WTC11 (cell line): ENCODE measurements around the gene ZFYVE28. TPM values are rescaled to one million over a fixed set of nuclear protein-coding genes. Genes with fewer than 3 reads are reported as not detected.

Experiments
- ATAC-seq: fragments of 200-7000 bp; cut with Tn5 transposase; 2 replicates; pipeline ENCODE4 v1.10.0; 2021; ENCODE audit warnings: mild to moderate bottlenecking, moderate library complexity
- CTCF ChIA-PET: fragments of 300-600 bp; sonication (Branson Sonifier 250); formaldehyde crosslinking; loops from one replicate; lab custom pipeline; 2021; ENCODE audit warnings: antibody characterized with exemption; lab: Charles Lee
- POLR2A ChIA-PET: fragments of 350-600 bp; sonication (Branson Sonifier 250); formaldehyde crosslinking; loops from one replicate; lab custom pipeline; 2021; ENCODE audit warnings: antibody characterized with exemption; lab: Charles Lee
- DNase-seq: peaks from one replicate; pipeline ENCODE4 v3.0.0; 2021; ENCODE audit warnings: low spot score
- H3K27ac Mint-ChIP-seq: 2 replicates; pipeline ENCODE4 v1.8.0; 2021; ENCODE audit warnings: mixed read lengths
- H3K27me3 Mint-ChIP-seq: 2 replicates; pipeline ENCODE4 v1.8.0; 2021; ENCODE audit warnings: low read depth, mild to moderate bottlenecking, moderate library complexity, mixed read lengths
- H3K36me3 Mint-ChIP-seq: 2 replicates; pipeline ENCODE4 v1.8.0; 2021; ENCODE audit warnings: mixed read lengths
- H3K4me1 Mint-ChIP-seq: 2 replicates; pipeline ENCODE4 v1.8.0; 2022; ENCODE audit warnings: mixed read lengths
- H3K4me3 Mint-ChIP-seq: 2 replicates; pipeline ENCODE4 v1.8.0; 2021; ENCODE audit warnings: mild to moderate bottlenecking, moderate library complexity, mixed read lengths
- H3K9me3 Mint-ChIP-seq: 2 replicates; pipeline ENCODE4 v1.8.0; 2021; ENCODE audit warnings: mixed read lengths
- AR ChIP-seq: fragments of 250-450 bp; sonication (Bioruptor Pico); IDR thresholded peaks from 2 replicates; pipeline ENCODE4 v1.9.0; 2021; ENCODE audit warnings: mild to moderate bottlenecking
- CBFB ChIP-seq: sonication (generic); formaldehyde crosslinking; IDR thresholded peaks from 2 replicates; pipeline ENCODE4 v1.8.1; 2022; ENCODE audit warnings: mild to moderate bottlenecking, low read depth, missing genetic modification reagents
- CDX4 ChIP-seq: fragments of 250-450 bp; sonication (Bioruptor Pico); IDR thresholded peaks from 2 replicates; pipeline ENCODE4 v1.9.0; 2021; ENCODE audit warnings: moderate library complexity, mild to moderate bottlenecking, inconsistent platforms, borderline replicate concordance
- CREM ChIP-seq: sonication (generic); formaldehyde crosslinking; IDR thresholded peaks from 2 replicates; pipeline ENCODE4 v1.8.1; 2022; ENCODE audit warnings: mild to moderate bottlenecking, missing genetic modification reagents, moderate library complexity
- E2F4 ChIP-seq: sonication (generic); formaldehyde crosslinking; IDR thresholded peaks from 2 replicates; pipeline ENCODE4 v1.8.1; 2022; ENCODE audit warnings: low read depth, mild to moderate bottlenecking, moderate library complexity, missing genetic modification reagents, borderline replicate concordance
- ELF4 ChIP-seq: sonication (generic); formaldehyde crosslinking; IDR thresholded peaks from 2 replicates; pipeline ENCODE4 v1.8.1; 2022; ENCODE audit warnings: low read depth, mild to moderate bottlenecking, moderate library complexity, missing genetic modification reagents
- HMGA2 ChIP-seq: fragments of 250-450 bp; sonication (Bioruptor Pico); IDR thresholded peaks from 2 replicates; pipeline ENCODE4 v1.4.0; 2021; ENCODE audit warnings: mild to moderate bottlenecking, moderate library complexity
- IRF1 ChIP-seq: sonication (generic); formaldehyde crosslinking; IDR thresholded peaks from 2 replicates; pipeline ENCODE4 v1.8.0; 2023; ENCODE audit warnings: missing genetic modification reagents
- MLX ChIP-seq: sonication (generic); formaldehyde crosslinking; IDR thresholded peaks from 2 replicates; pipeline ENCODE4 v1.8.1; 2023; ENCODE audit warnings: mild to moderate bottlenecking, missing genetic modification reagents, moderate library complexity
- NFATC4 ChIP-seq: fragments of 250-450 bp; sonication (Bioruptor Pico); IDR thresholded peaks from 2 replicates; pipeline ENCODE4 v1.9.0; 2021; ENCODE audit warnings: mild to moderate bottlenecking
- PRDM15 ChIP-seq: sonication (generic); formaldehyde crosslinking; IDR thresholded peaks from 2 replicates; pipeline ENCODE4 v1.8.0; 2022; ENCODE audit warnings: missing genetic modification reagents
- PRRX2 ChIP-seq: fragments of 250-450 bp; sonication (Bioruptor Pico); IDR thresholded peaks from 2 replicates; pipeline ENCODE4 v1.8.0; 2021; ENCODE audit warnings: mild to moderate bottlenecking
- TCF7 ChIP-seq: sonication (generic); formaldehyde crosslinking; IDR thresholded peaks from 2 replicates; pipeline ENCODE4 v1.8.0; 2022; ENCODE audit warnings: mild to moderate bottlenecking, low read depth, missing genetic modification reagents, moderate library complexity
- TP53 ChIP-seq: sonication (generic); formaldehyde crosslinking; IDR thresholded peaks from 2 replicates; pipeline ENCODE4 v1.8.1; 2023; ENCODE audit warnings: mild to moderate bottlenecking, missing genetic modification reagents
- ZMAT4 ChIP-seq: fragments of 250-450 bp; sonication (Bioruptor Pico); IDR thresholded peaks from 2 replicates; pipeline ENCODE4 v1.9.0; 2021; ENCODE audit warnings: mild to moderate bottlenecking
- ZNF281 ChIP-seq: sonication (generic); formaldehyde crosslinking; IDR thresholded peaks from 2 replicates; pipeline ENCODE4 v1.8.0; 2023; ENCODE audit warnings: mild to moderate bottlenecking, missing genetic modification reagents
- ZNF423 ChIP-seq: fragments of 250-450 bp; sonication (Bioruptor Pico); IDR thresholded peaks from 2 replicates; pipeline ENCODE4 v2.1.2; 2022; ENCODE audit warnings: mild to moderate bottlenecking, moderate library complexity
- ZNF512 ChIP-seq: sonication (generic); formaldehyde crosslinking; IDR thresholded peaks from 2 replicates; pipeline ENCODE4 v1.8.1; 2022; ENCODE audit warnings: missing genetic modification reagents, borderline replicate concordance
- ZNF671 ChIP-seq: fragments of 250-450 bp; sonication (Bioruptor Pico); IDR thresholded peaks from 2 replicates; pipeline ENCODE4 v1.8.0; 2021; ENCODE audit warnings: mild to moderate bottlenecking
- total RNA-seq: library from RNA; stranded (reverse); gene quantifications from 3 replicates; pipeline ENCODE4 v1.2.3, GENCODE V29; 2021

ZFYVE28 gene
- total RNA-seq, 1 experiment from 2014 or later: 7.8 TPM

GRCh38 chr4:2350982-2351381 is 67.5 kb downstream of the ZFYVE28 start:
- Mint-ChIP-seq H3K36me3 (no peaks in the 10 kb centered on the region), H3K9me3 (no peaks in the 10 kb centered on the region), H3K27ac (no peak overlapping the region), H3K4me3 (no peak overlapping the region), H3K27me3 (no peaks in the 10 kb centered on the region), H3K4me1 (no peaks in the 10 kb centered on the region)
- no peak for TF ChIP-seq IRF1 (CRISPR knock-in tag)
- no peak for TF ChIP-seq PRRX2
- no peak for TF ChIP-seq ZNF281 (CRISPR knock-in tag)
- TF ChIP-seq CDX4: no peak
- TF ChIP-seq PRDM15 (CRISPR knock-in tag): no peak
- TF ChIP-seq ZNF671 (CRISPR knock-in tag): no peak
- no peak for TF ChIP-seq ZNF423
- no peak for TF ChIP-seq ELF4 (CRISPR knock-in tag)
- no peak for DNase-seq
- CTCF ChIA-PET: interaction anchor here (1.9 kb wide), 1 partner anchor 131 kb away, joined by 7 read pairs; no protein-coding TSS in a partner anchor
- POLR2A ChIA-PET: no interaction called here
- no peak for ATAC-seq

GRCh38 chr4:2348786-2349185 is 69.7 kb downstream of the ZFYVE28 start:
- POLR2A ChIA-PET: no interaction called here
- Mint-ChIP-seq H3K27ac (no peak overlapping the region), H3K4me1 (no peaks in the 10 kb centered on the region), H3K4me3 (no peak overlapping the region), H3K27me3 (no peaks in the 10 kb centered on the region; the same call in 1 of the 2 replicates), H3K36me3 (no peaks in the 10 kb centered on the region), H3K9me3 (peaks cover 7% of the 10 kb centered on the region; the same call in 1 of the 2 replicates)
- no peak for DNase-seq
- ATAC-seq: no peak
- CTCF ChIA-PET: no interaction called here
- TF ChIP-seq HMGA2 (CRISPR knock-in tag) (no peak), TCF7 (CRISPR knock-in tag) (no peak), AR (no peak), E2F4 (CRISPR knock-in tag) (no peak), CBFB (CRISPR knock-in tag) (no peak), ZNF512 (CRISPR knock-in tag) (no peak), NFATC4 (CRISPR knock-in tag) (no peak), ZMAT4 (no peak), TP53 (CRISPR knock-in tag) (no peak), MLX (no peak), CREM (CRISPR knock-in tag) (no peak)
